HG03060 (cell line): Measurements from ENCODE around the gene KIF2A.
A peak's percentile ranks its signal among the peaks of the same experiment; 100 is the strongest.

Experiments
- ATAC-seq: cut with Tn5 transposase; IDR thresholded peaks from one replicate; pipeline ENCODE4 v1.9.1; 2021; ENCODE audit warnings: low read depth, moderate number of reproducible peaks; ENCODE audit not compliant: unreplicated experiment

KIF2A gene

GRCh38 chr5:62373382-62373781 lies 67.4 kb downstream of the KIF2A start:
- no peak for ATAC-seq

GRCh38 chr5:62374090-62374489 lies 68.1 kb downstream of the KIF2A start:
- no peak for ATAC-seq

- no peak for ATAC-seq
These were observed 69.6 kb downstream of the KIF2A start for GRCh38 chr5:62375627-62376026.

- no peak for ATAC-seq
These were observed 70.1 kb downstream of the KIF2A start for GRCh38 chr5:62376064-62376463.

GRCh38 chr5:62385131-62385530 lies 79.1 kb downstream of the KIF2A start:
- no peak for ATAC-seq

GRCh38 chr5:62385816-62386400 lies 79.9 kb downstream of the KIF2A start:
- ATAC-seq, result no peak

GRCh38 chr5:62386824-62387223 lies 80.8 kb downstream of the KIF2A start:
- no peak for ATAC-seq

GRCh38 chr5:62395210-62395950 lies 89.4 kb downstream of the KIF2A start:
- ATAC-seq, result no peak

GRCh38 chr5:62403411-62404250 lies 97.6 kb downstream of the KIF2A start, which contains the start of gene DIMT1:
Gene DIMT1, minus strand, starts transcription at chr5:62403905. Its CDS starts 133 bp downstream, at chr5:62403772.
- peak; percentile 97 for ATAC-seq

- ATAC-seq, result peak; percentile 99
These were observed 106.7 kb downstream of the KIF2A start, which contains the start of gene IPO11 for GRCh38 chr5:62412549-62413329. Gene IPO11, plus strand, starts transcription at chr5:62412763. Its CDS starts 24,517 bp downstream, at chr5:62437280.

- ATAC-seq, result no peak
These were observed 107.7 kb downstream of the KIF2A start for GRCh38 chr5:62413711-62414110.

- ATAC-seq, result no peak
These were observed 112.6 kb downstream of the KIF2A start for GRCh38 chr5:62418462-62419076.

GRCh38 chr5:62419609-62420008 lies 113.6 kb downstream of the KIF2A start:
- ATAC-seq, result no peak

GRCh38 chr5:62421414-62421813 lies 115.4 kb downstream of the KIF2A start:
- ATAC-seq, result no peak

GRCh38 chr5:62424763-62425162 lies 118.8 kb downstream of the KIF2A start:
- ATAC-seq, result no peak

GRCh38 chr5:62431735-62432620 lies 126.0 kb downstream of the KIF2A start:
- no peak for ATAC-seq

- no peak for ATAC-seq
These were observed 126.6 kb downstream of the KIF2A start for GRCh38 chr5:62432621-62433064.
